Lower lobe of right lung (tissue), 2 donors: ENCODE results near the gene AGBL1. TPM values are rescaled to one million over a fixed set of nuclear protein-coding genes. Genes with fewer than 3 reads are reported as not detected.
A peak's percentile ranks its signal among the peaks of the same experiment; 100 is the strongest.

Source experiments
- ATAC-seq, 2 donors: fragments of 200-7000 bp; cut with Tn5 transposase; one replicate each; pipeline ENCODE4 v1.9.1; 2020 to 2022; ENCODE audit warnings: mild to moderate bottlenecking in 2 of 2, moderate library complexity in 2 of 2
- DNase-seq: peaks from one replicate; pipeline ENCODE4 v3.0.0-alpha.2; 2020
- H3K27ac ChIP-seq: fragments of 200-600 bp; one replicate; pipeline ENCODE4 v1.8.0; 2022
- H3K27me3 ChIP-seq: fragments of 200-600 bp; one replicate; pipeline ENCODE4 v1.8.0; 2022; ENCODE audit warnings: low read depth
- H3K36me3 ChIP-seq: fragments of 200-600 bp; one replicate; pipeline ENCODE4 v1.8.0; 2022; ENCODE audit warnings: mild to moderate bottlenecking
- H3K4me1 ChIP-seq: fragments of 200-600 bp; one replicate; pipeline ENCODE4 v1.8.0; 2022
- H3K4me3 ChIP-seq: fragments of 200-600 bp; one replicate; pipeline ENCODE4 v1.8.0; 2022; ENCODE audit warnings: mild to moderate bottlenecking
- H3K9me3 ChIP-seq: fragments of 200-600 bp; one replicate; pipeline ENCODE4 v1.8.0; 2022
- CTCF ChIP-seq: fragments of 200-600 bp; IDR thresholded peaks from one replicate; pipeline ENCODE4 v1.8.0; 2022; ENCODE audit warnings: antibody characterized with exemption, mild to moderate bottlenecking
- intact Hi-C: fragments of 100-400 bp; cut with DNase I; formaldehyde crosslinking; loops from one replicate; pipeline ENCODE4 v1.11.0; 2022
- total RNA-seq: library from RNA; stranded (reverse); fragmentation: NEBNext Ultra II Directional; extraction: Animal tissue kit (Norgen Biotek cat#: 25700); gene quantifications from one replicate; pipeline ENCODE4 v1.2.1, GENCODE V29; 2021
- donor health status: DM: no; HTN: yes; CAD: no; lungs with severe emphysema.

AGBL1 gene
- total RNA-seq, 1 donor from 2014 or later: 12.0 TPM

GRCh38 chr15:86558252-86558651, 478.6 kb downstream of the AGBL1 start:
- DNase-seq (no peak), ATAC-seq (no peak)
- Histone ChIP-seq H3K9me3 (no peaks in the 10 kb centered on the region), H3K36me3 (no peaks in the 10 kb centered on the region), H3K4me1 (no peaks in the 10 kb centered on the region), H3K4me3 (no peak overlapping the region), H3K27ac (no peak overlapping the region), H3K27me3 (no peaks in the 10 kb centered on the region)
- intact Hi-C loops: no loop called here
- no peak for TF ChIP-seq CTCF

GRCh38 chr15:86558686-86559085, 479.0 kb downstream of the AGBL1 start:
- no peak for TF ChIP-seq CTCF
- Histone ChIP-seq H3K9me3 (no peaks in the 10 kb centered on the region), H3K36me3 (no peaks in the 10 kb centered on the region), H3K27ac (no peak overlapping the region), H3K4me3 (no peak overlapping the region), H3K4me1 (no peaks in the 10 kb centered on the region), H3K27me3 (no peaks in the 10 kb centered on the region)
- intact Hi-C loops: no loop called here
- no peak for ATAC-seq
- DNase-seq: no peak

GRCh38 chr15:86568378-86568777, 488.7 kb downstream of the AGBL1 start:
- intact Hi-C loops: no loop called here
- Histone ChIP-seq H3K36me3 (no peaks in the 10 kb centered on the region), H3K4me1 (no peaks in the 10 kb centered on the region), H3K9me3 (no peaks in the 10 kb centered on the region), H3K4me3 (no peak overlapping the region), H3K27me3 (no peaks in the 10 kb centered on the region), H3K27ac (no peak overlapping the region)
- DNase-seq: no peak
- TF ChIP-seq CTCF: no peak
- ATAC-seq: no peak

- H3K9me3 ChIP-seq: no peaks in the 10 kb centered on the region
- no peak overlapping the region for H3K4me3 ChIP-seq
- H3K4me1 ChIP-seq: no peaks in the 10 kb centered on the region
- DNase-seq: no peak
- no peak for TF ChIP-seq CTCF
- H3K27ac ChIP-seq: no peak overlapping the region
- no peaks in the 10 kb centered on the region for H3K27me3 ChIP-seq
- ATAC-seq: peak in 1 of 2 donors; percentile 25
- H3K36me3 ChIP-seq: no peaks in the 10 kb centered on the region
- intact Hi-C loops: no loop called here
Observed at GRCh38 chr15:86570738-86571137, 491.1 kb downstream of the AGBL1 start.

- H3K9me3 ChIP-seq: no peaks in the 10 kb centered on the region
- H3K27me3 ChIP-seq: no peaks in the 10 kb centered on the region
- H3K4me3 ChIP-seq: no peak overlapping the region
- no peak for TF ChIP-seq CTCF
- no peaks in the 10 kb centered on the region for H3K36me3 ChIP-seq
- H3K4me1 ChIP-seq: no peaks in the 10 kb centered on the region
- no peak overlapping the region for H3K27ac ChIP-seq
- intact Hi-C loops: no loop called here
- no peak for DNase-seq
- ATAC-seq: peak in 1 of 2 donors; percentile 19
Observed at GRCh38 chr15:86571873-86572272, 492.2 kb downstream of the AGBL1 start.

- DNase-seq (no peak), ATAC-seq (peak in 1 of 2 donors; percentile 56)
- intact Hi-C loops: no loop called here
- Histone ChIP-seq H3K9me3 (no peaks in the 10 kb centered on the region), H3K36me3 (no peaks in the 10 kb centered on the region), H3K27me3 (no peaks in the 10 kb centered on the region), H3K4me1 (no peaks in the 10 kb centered on the region), H3K27ac (no peak overlapping the region), H3K4me3 (no peak overlapping the region)
- no peak for TF ChIP-seq CTCF
Observed at GRCh38 chr15:86572368-86572841, 492.7 kb downstream of the AGBL1 start.
